ENCODE results near the gene SGF29. TPM values are rescaled to one million over a fixed set of nuclear protein-coding genes. Genes with fewer than 3 reads are reported as not detected.
"Not testable (repeated sequence)": the region's sequence is repeated elsewhere in the genome, so short reads cannot be mapped to it uniquely, and the experiment has no call there.

The SGF29 gene
- total RNA-seq, 1 experiment from 2014 or later, result 45.3 TPM

GRCh38 chr16:28613912-28614311 lies 60.2 kb downstream of the SGF29 start:
- H3K27me3 ChIP-seq (ENCODE audit: insufficient read depth, low read depth); DNase-seq; H3K4me3 ChIP-seq; H3K36me3 ChIP-seq (ENCODE audit: low read depth); BruUV-seq (replicated peaks); POLR2A ChIA-PET (ENCODE audit: unreplicated experiment); H3K9me3 ChIP-seq (ENCODE audit: insufficient read depth, low read depth); CTCF ChIA-PET; H4K20me1 ChIP-seq (ENCODE audit: insufficient read depth); H2AFZ ChIP-seq; H3K27ac ChIP-seq; intact Hi-C loops (cut with micrococcal nuclease; ENCODE audit: unreplicated experiment); H3K4me2 ChIP-seq; H3K9me2 ChIP-seq (ENCODE audit: insufficient read depth): not testable (repeated sequence)
- Histone ChIP-seq H3F3A (ENCODE audit: insufficient read depth, low read depth) (peaks cover 36% of the 10 kb centered on the region), H3K4me1 (replicated peaks; ENCODE audit: insufficient read depth) (peaks cover 42% of the 10 kb centered on the region), H3K79me2 (ENCODE audit: low read depth) (peaks cover 31% of the 10 kb centered on the region)

GRCh38 chr16:28614561-28614960 lies 60.8 kb downstream of the SGF29 start:
- H3K4me2 ChIP-seq; BruUV-seq (replicated peaks); CTCF ChIA-PET; H3K27me3 ChIP-seq (ENCODE audit: insufficient read depth, low read depth); H3K9me2 ChIP-seq (ENCODE audit: insufficient read depth); intact Hi-C loops (cut with micrococcal nuclease; ENCODE audit: unreplicated experiment); H3K9me3 ChIP-seq (ENCODE audit: insufficient read depth, low read depth); H2AFZ ChIP-seq; H3K4me3 ChIP-seq; H4K20me1 ChIP-seq (ENCODE audit: insufficient read depth); POLR2A ChIA-PET (ENCODE audit: unreplicated experiment); DNase-seq; H3K27ac ChIP-seq: not testable (repeated sequence)
- Histone ChIP-seq H3K36me3 (ENCODE audit: low read depth) (peaks cover 11% of the 10 kb centered on the region; the same call in 1 of the 2 replicates), H3F3A (ENCODE audit: insufficient read depth, low read depth) (peaks cover 37% of the 10 kb centered on the region), H3K4me1 (replicated peaks; ENCODE audit: insufficient read depth) (peaks cover 40% of the 10 kb centered on the region), H3K79me2 (ENCODE audit: low read depth) (peaks cover 24% of the 10 kb centered on the region)

- Histone ChIP-seq H3K79me2 (ENCODE audit: low read depth) (peaks cover 26% of the 10 kb centered on the region), H3K36me3 (ENCODE audit: low read depth) (peaks cover 15% of the 10 kb centered on the region; the same call in 1 of the 2 replicates), H3F3A (ENCODE audit: insufficient read depth, low read depth) (peaks cover 38% of the 10 kb centered on the region), H3K4me1 (replicated peaks; ENCODE audit: insufficient read depth) (peaks cover 29% of the 10 kb centered on the region)
- H3K27ac ChIP-seq; H4K20me1 ChIP-seq (ENCODE audit: insufficient read depth); H2AFZ ChIP-seq; H3K9me3 ChIP-seq (ENCODE audit: insufficient read depth, low read depth); H3K27me3 ChIP-seq (ENCODE audit: insufficient read depth, low read depth); H3K9me2 ChIP-seq (ENCODE audit: insufficient read depth); POLR2A ChIA-PET (ENCODE audit: unreplicated experiment); H3K4me2 ChIP-seq; H3K4me3 ChIP-seq; BruUV-seq (replicated peaks): not testable (repeated sequence)
- intact Hi-C loops (cut with micrococcal nuclease; ENCODE audit: unreplicated experiment), result loop anchor here (5.0 kb wide), 2 partner anchors 63 to 338 kb away; partner anchors contain the start of gene SGF29
- DNase-seq, result peak in 1 of 2 experiments; percentile 72
- CTCF ChIA-PET, result interaction anchor here (1.1 kb wide), 1 partner anchor 18 kb away, joined by 4 read pairs; no protein-coding TSS in a partner anchor
- TF ChIP-seq CTCF (conservative IDR thresholded peaks at IDR 0.05), result peak; percentile 77
These were observed 61.9 kb downstream of the SGF29 start for GRCh38 chr16:28615486-28616223.

GRCh38 chr16:28616224-28616577 lies 62.5 kb downstream of the SGF29 start:
- intact Hi-C loops (cut with micrococcal nuclease; ENCODE audit: unreplicated experiment), result loop anchor here (5.0 kb wide), 2 partner anchors 64 to 339 kb away; partner anchors contain the start of gene SGF29
- peak overlapping the region; percentile 54 for H3K27ac ChIP-seq

More at GRCh38 chr16:28616224-28616577, 62.5 kb downstream of the SGF29 start:
- BruUV-seq (replicated peaks); H3K9me2 ChIP-seq (ENCODE audit: insufficient read depth); H3K9me3 ChIP-seq (ENCODE audit: insufficient read depth, low read depth); POLR2A ChIA-PET (ENCODE audit: unreplicated experiment); H3K27me3 ChIP-seq (ENCODE audit: insufficient read depth, low read depth); DNase-seq; H2AFZ ChIP-seq; H3K4me3 ChIP-seq; H4K20me1 ChIP-seq (ENCODE audit: insufficient read depth): not testable (repeated sequence)
- Histone ChIP-seq H3K79me2 (ENCODE audit: low read depth) (peaks cover 26% of the 10 kb centered on the region), H3K36me3 (ENCODE audit: low read depth) (peaks cover 15% of the 10 kb centered on the region; the same call in 1 of the 2 replicates), H3K4me1 (replicated peaks; ENCODE audit: insufficient read depth) (peaks cover 25% of the 10 kb centered on the region), H3F3A (ENCODE audit: insufficient read depth, low read depth) (peaks cover 42% of the 10 kb centered on the region), H3K4me2 (peak overlapping the region; percentile 31; the same call in 1 of the 2 replicates)
- CTCF ChIA-PET, result interaction anchor here (1.1 kb wide), 1 partner anchor 18 kb away, joined by 4 read pairs; no protein-coding TSS in a partner anchor
- 0 out of 2 replicates have a peak, but pooled peaks have one; percentile 3 for TF ChIP-seq CTCF (conservative IDR thresholded peaks at IDR 0.05)

All from PC-9 (cell line).